ENCODE measurements around the gene COL5A1.

Gene COL5A1

GRCh38 chr9:134861595-134862334 is 220.2 kb downstream of the COL5A1 start:
- FAIRE-seq (no peak), DNase-seq (ENCODE audit: insufficient read length, low spot score) (no peak)

GRCh38 chr9:134863306-134863902 is 221.8 kb downstream of the COL5A1 start:
- FAIRE-seq (no peak), DNase-seq (ENCODE audit: insufficient read length, low spot score) (no peak)

- no peak for DNase-seq (ENCODE audit: insufficient read length, low spot score)
- FAIRE-seq, result no peak
These were observed 222.6 kb downstream of the COL5A1 start for GRCh38 chr9:134863941-134864820.

GRCh38 chr9:134864821-134865190 is 223.2 kb downstream of the COL5A1 start:
- DNase-seq (ENCODE audit: insufficient read length, low spot score), result no peak
- FAIRE-seq, result no peak

GRCh38 chr9:134867917-134868750 is 226.5 kb downstream of the COL5A1 start:
- FAIRE-seq (no peak), DNase-seq (ENCODE audit: insufficient read length, low spot score) (no peak)

GRCh38 chr9:134868751-134869553 is 227.3 kb downstream of the COL5A1 start:
- no peak for DNase-seq (ENCODE audit: insufficient read length, low spot score)
- no peak for FAIRE-seq

GRCh38 chr9:134869554-134870300 is 228.1 kb downstream of the COL5A1 start:
- no peak for FAIRE-seq
- DNase-seq (ENCODE audit: insufficient read length, low spot score), result no peak

GRCh38 chr9:134870301-134870694 is 228.7 kb downstream of the COL5A1 start:
- no peak for FAIRE-seq

GRCh38 chr9:134870746-134871662 is 229.4 kb downstream of the COL5A1 start:
- no peak for FAIRE-seq
- DNase-seq (ENCODE audit: insufficient read length, low spot score), result no peak

More at GRCh38 chr9:134870301-134870694, 228.7 kb downstream of the COL5A1 start:
- DNase-seq (ENCODE audit: insufficient read length, low spot score), result no peak

GRCh38 chr9:134871697-134872340 is 230.2 kb downstream of the COL5A1 start:
- no peak for FAIRE-seq
- no peak for DNase-seq (ENCODE audit: insufficient read length, low spot score)

- FAIRE-seq (no peak), DNase-seq (ENCODE audit: insufficient read length, low spot score) (no peak)
These were observed 231.1 kb downstream of the COL5A1 start for GRCh38 chr9:134872482-134873231.

GRCh38 chr9:134875371-134875770 is 233.8 kb downstream of the COL5A1 start:
- FAIRE-seq, result no peak
- DNase-seq (ENCODE audit: insufficient read length, low spot score), result no peak

- FAIRE-seq (no peak), DNase-seq (ENCODE audit: insufficient read length, low spot score) (no peak)
These were observed 235.9 kb downstream of the COL5A1 start for GRCh38 chr9:134877541-134877940.

GRCh38 chr9:134879664-134880483 is 238.3 kb downstream of the COL5A1 start:
- FAIRE-seq (no peak), DNase-seq (ENCODE audit: insufficient read length, low spot score) (no peak)

- DNase-seq (ENCODE audit: insufficient read length, low spot score) (no peak), FAIRE-seq (no peak)
These were observed 239.1 kb downstream of the COL5A1 start, which contains the start of gene FCN2 for GRCh38 chr9:134880484-134881312. TSS of gene FCN2 (plus strand) at chr9:134880810. CDS start at chr9:134880822, 12 bp downstream.
